ENCODE results near the gene CFAP20. TPM values are rescaled to one million over a fixed set of nuclear protein-coding genes. Genes with fewer than 3 reads are reported as not detected.

CFAP20 gene
- total and polyA plus RNA-seq, 2 of the 13 experiments (the other 11 are each of a cell fraction or from before 2014, with no cell fraction given) = 73.1 to 87.4 TPM

DNA sequence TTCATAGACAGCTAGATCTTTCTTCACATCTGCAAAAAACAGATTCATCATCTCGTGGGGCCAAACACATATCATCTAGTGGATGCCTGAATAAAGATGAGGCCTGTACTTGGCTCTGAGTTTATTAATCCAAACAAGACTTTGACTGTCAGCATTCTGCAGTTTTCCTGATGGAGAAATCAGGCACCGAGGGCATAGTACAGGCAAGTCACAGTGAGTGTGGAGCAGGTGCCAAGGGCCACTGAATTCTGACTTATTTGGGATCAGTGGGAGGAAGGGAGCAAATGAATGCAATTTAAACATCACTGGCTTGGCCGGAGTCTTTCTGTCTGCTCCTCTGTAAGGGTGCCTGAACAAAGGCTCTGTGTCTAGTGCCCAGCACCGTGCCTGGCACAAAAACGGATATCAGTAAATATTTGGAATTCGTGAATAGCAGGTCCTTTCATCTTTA lies 975 bp downstream of the CFAP20 start:
- Histone ChIP-seq H3K27me3 (ENCODE audit: control insufficient read depth in 1 of 2, insufficient read depth in 2 of 2, low read length in 2 of 2) (no peaks in the 10 kb centered on the region), H3K4me1 (ENCODE audit: insufficient read depth, low read length) (peaks cover 51% of the 10 kb centered on the region), H3K27ac (ENCODE audit: extremely low read length, insufficient read depth, low read length) (peak overlapping the region; percentile 91), H3K79me2 (ENCODE audit: insufficient read depth, low read length) (peaks cover 52% of the 10 kb centered on the region), H3K4me3 (replicated peaks in 1 of 3; ENCODE audit: insufficient read depth in 1 of 3, low read depth in 2 of 3, low read length in 3 of 3) (peak overlapping the region; percentile 67 to 95 (median 92)), H3K9ac (ENCODE audit: insufficient read depth, low read depth, low read length) (peak overlapping the region; percentile 88), H2AFZ (ENCODE audit: low read length) (no peak overlapping the region), H3K9me3 (ENCODE audit: low read length) (no peaks in the 10 kb centered on the region), H4K20me1 (ENCODE audit: insufficient read depth, low read length) (peaks cover 46% of the 10 kb centered on the region), H3K36me3 (replicated peaks in 1 of 2; ENCODE audit: control insufficient read depth in 1 of 2, insufficient read depth in 2 of 2, low read length in 2 of 2) (0 out of 5 replicates have a peak, but pooled peaks cover 0 to 2% of the 10 kb centered on the region in 2 experiments), H3K4me2 (ENCODE audit: low read depth, low read length) (peak overlapping the region; percentile 93)
- ChIA-PET POLR2A (interaction anchor here (1.4 to 6.2 kb wide), 3 partner anchors 24 to 103 kb away, joined by 3 to 101 read pairs (median 8); partner anchors contain the start of gene MMP15), CTCF (ENCODE audit: low intra/inter-chr PET ratio, low total read pairs) (no interaction called here)
- in situ Hi-C loops (cut with HindIII; ENCODE audit: extremely low pct_ligation_motif_present, low pct_unique_long_range_greater_than_20kb) = loop anchor here (5.0 kb wide), 1 partner anchor 106 kb away; no protein-coding TSS in a partner anchor
- TSS peak; percentile 63 for BruUV-seq (replicated peaks)
- 4% methylated on average over 6 of the region's 6 CpGs for WGBS (ENCODE audit: low lambda C conversion rate)
- intact Hi-C loops (cut with micrococcal nuclease; ENCODE audit: unreplicated experiment) = loop anchor here (2.0 kb wide), 1 partner anchor 233 kb away; no protein-coding TSS in a partner anchor
- peak; percentile 11 for ATAC-seq
- peak; percentile 34 for DNase-seq (ENCODE audit: low spot score)
- FAIRE-seq = no peak
- TF ChIP-seq ZNF766 (CRISPR knock-in tag; IDR thresholded peaks at IDR 0.05; ENCODE audit: borderline replicate concordance) (0 out of 2 replicates have a peak, but pooled peaks have one; percentile 24), ZNF605 (CRISPR knock-in tag; IDR thresholded peaks at IDR 0.05) (no peak), ZFX (CRISPR knock-in tag; IDR thresholded peaks at IDR 0.05; ENCODE audit: low read depth) (no peak), TCF7 (IDR thresholded peaks at IDR 0.05; ENCODE audit: low read depth) (no peak), MEIS1 (CRISPR knock-in tag; IDR thresholded peaks at IDR 0.05; ENCODE audit: borderline replicate concordance) (no peak), HDAC1 (CRISPR knock-in tag; IDR thresholded peaks at IDR 0.05) (no peak), HMGA1 (CRISPR knock-in tag; conservative IDR thresholded peaks at IDR 0.05) (no peak), JUND (CRISPR knock-in tag; IDR thresholded peaks at IDR 0.05) (no peak), ZC3H4 (CRISPR knock-in tag; IDR thresholded peaks at IDR 0.05; ENCODE audit: borderline replicate concordance) (no peak), CCDC6 (CRISPR knock-in tag; IDR thresholded peaks at IDR 0.05) (0 out of 2 replicates have a peak, but pooled peaks have one; percentile 31), ZNF34 (CRISPR knock-in tag; IDR thresholded peaks at IDR 0.05; ENCODE audit: borderline replicate concordance) (no peak), SIN3A (IDR thresholded peaks at IDR 0.05; ENCODE audit: borderline replicate concordance, low read depth, low read length) (0 out of 2 replicates have a peak, but pooled peaks have one; percentile 13), NFKBIZ (CRISPR knock-in tag; IDR thresholded peaks at IDR 0.05) (no peak)
- TF ChIP-seq, protein P1, sequence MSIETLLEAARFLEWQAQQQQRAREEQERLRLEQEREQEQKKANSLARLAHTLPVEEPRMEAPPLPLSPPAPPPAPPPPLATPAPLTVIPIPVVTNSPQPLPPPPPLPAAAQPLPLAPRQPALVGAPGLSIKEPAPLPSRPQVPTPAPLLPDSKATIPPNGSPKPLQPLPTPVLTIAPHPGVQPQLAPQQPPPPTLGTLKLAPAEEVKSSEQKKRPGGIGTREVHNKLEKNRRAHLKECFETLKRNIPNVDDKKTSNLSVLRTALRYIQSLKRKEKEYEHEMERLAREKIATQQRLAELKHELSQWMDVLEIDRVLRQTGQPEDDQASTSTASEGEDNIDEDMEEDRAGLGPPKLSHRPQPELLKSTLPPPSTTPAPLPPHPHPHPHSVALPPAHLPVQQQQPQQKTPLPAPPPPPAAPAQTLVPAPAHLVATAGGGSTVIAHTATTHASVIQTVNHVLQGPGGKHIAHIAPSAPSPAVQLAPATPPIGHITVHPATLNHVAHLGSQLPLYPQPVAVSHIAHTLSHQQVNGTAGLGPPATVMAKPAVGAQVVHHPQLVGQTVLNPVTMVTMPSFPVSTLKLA (IDR thresholded peaks at IDR 0.05) = no peak
- TF ChIP-seq, protein P2, sequence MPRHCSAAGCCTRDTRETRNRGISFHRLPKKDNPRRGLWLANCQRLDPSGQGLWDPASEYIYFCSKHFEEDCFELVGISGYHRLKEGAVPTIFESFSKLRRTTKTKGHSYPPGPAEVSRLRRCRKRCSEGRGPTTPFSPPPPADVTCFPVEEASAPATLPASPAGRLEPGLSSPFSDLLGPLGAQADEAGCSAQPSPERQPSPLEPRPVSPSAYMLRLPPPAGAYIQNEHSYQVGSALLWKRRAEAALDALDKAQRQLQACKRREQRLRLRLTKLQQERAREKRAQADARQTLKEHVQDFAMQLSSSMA (CRISPR knock-in tag; IDR thresholded peaks at IDR 0.05) = no peak
- TF ChIP-seq, protein P3, sequence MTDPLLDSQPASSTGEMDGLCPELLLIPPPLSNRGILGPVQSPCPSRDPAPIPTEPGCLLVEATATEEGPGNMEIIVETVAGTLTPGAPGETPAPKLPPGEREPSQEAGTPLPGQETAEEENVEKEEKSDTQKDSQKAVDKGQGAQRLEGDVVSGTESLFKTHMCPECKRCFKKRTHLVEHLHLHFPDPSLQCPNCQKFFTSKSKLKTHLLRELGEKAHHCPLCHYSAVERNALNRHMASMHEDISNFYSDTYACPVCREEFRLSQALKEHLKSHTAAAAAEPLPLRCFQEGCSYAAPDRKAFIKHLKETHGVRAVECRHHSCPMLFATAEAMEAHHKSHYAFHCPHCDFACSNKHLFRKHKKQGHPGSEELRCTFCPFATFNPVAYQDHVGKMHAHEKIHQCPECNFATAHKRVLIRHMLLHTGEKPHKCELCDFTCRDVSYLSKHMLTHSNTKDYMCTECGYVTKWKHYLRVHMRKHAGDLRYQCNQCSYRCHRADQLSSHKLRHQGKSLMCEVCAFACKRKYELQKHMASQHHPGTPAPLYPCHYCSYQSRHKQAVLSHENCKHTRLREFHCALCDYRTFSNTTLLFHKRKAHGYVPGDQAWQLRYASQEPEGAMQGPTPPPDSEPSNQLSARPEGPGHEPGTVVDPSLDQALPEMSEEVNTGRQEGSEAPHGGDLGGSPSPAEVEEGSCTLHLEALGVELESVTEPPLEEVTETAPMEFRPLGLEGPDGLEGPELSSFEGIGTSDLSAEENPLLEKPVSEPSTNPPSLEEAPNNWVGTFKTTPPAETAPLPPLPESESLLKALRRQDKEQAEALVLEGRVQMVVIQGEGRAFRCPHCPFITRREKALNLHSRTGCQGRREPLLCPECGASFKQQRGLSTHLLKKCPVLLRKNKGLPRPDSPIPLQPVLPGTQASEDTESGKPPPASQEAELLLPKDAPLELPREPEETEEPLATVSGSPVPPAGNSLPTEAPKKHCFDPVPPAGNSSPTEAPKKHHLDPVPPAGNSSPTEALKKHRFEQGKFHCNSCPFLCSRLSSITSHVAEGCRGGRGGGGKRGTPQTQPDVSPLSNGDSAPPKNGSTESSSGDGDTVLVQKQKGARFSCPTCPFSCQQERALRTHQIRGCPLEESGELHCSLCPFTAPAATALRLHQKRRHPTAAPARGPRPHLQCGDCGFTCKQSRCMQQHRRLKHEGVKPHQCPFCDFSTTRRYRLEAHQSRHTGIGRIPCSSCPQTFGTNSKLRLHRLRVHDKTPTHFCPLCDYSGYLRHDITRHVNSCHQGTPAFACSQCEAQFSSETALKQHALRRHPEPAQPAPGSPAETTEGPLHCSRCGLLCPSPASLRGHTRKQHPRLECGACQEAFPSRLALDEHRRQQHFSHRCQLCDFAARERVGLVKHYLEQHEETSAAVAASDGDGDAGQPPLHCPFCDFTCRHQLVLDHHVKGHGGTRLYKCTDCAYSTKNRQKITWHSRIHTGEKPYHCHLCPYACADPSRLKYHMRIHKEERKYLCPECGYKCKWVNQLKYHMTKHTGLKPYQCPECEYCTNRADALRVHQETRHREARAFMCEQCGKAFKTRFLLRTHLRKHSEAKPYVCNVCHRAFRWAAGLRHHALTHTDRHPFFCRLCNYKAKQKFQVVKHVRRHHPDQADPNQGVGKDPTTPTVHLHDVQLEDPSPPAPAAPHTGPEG (CRISPR knock-in tag; IDR thresholded peaks at IDR 0.05) = no peak

Measured in HepG2 (cell line).